Natural killer cell (primary cell): ENCODE data around the gene HEATR1. TPM values are rescaled to one million over a fixed set of nuclear protein-coding genes. Genes with fewer than 3 reads are reported as not detected.
"Not testable (repeated sequence)": the region's sequence is repeated elsewhere in the genome, so short reads cannot be mapped to it uniquely, and the experiment has no call there.

ENCODE experiments used
- ATAC-seq, 3 donors: fragments of 150-1000 bp in 2 of 3; fragments of 200-7000 bp in 1 of 3; cut with Tn5 transposase; 1 replicate in 1 of 3; 2 replicates in 2 of 3; pipeline ENCODE4 v1.10.0; 2021; ENCODE audit warnings: mild to moderate bottlenecking in 2 of 3, moderate library complexity in 2 of 3
- DNase-seq, 2 donors: peaks; one replicate each; pipeline versions ENCODE4 v3.0.0 to v3.0.0-alpha.2; 2013 to 2021; ENCODE audit warnings: mixed read lengths in 1 of 2
- H3K27ac ChIP-seq: one replicate; pipeline ENCODE4 v1.5.1; 2013; ENCODE audit warnings: mild to moderate bottlenecking, low read length
- H3K27me3 ChIP-seq: one replicate; pipeline ENCODE4 v1.6.1; 2013; ENCODE audit warnings: low read length; ENCODE audit not compliant: control insufficient read depth, insufficient read depth
- H3K36me3 ChIP-seq: one replicate; pipeline ENCODE4 v1.6.1; 2013; ENCODE audit warnings: low read length; ENCODE audit not compliant: control insufficient read depth, insufficient read depth
- H3K4me1 ChIP-seq: one replicate; pipeline ENCODE4 v1.6.1; 2013; ENCODE audit warnings: low read length; ENCODE audit not compliant: control insufficient read depth, insufficient read depth
- H3K4me3 ChIP-seq: one replicate; pipeline ENCODE4 v1.5.1; 2013; ENCODE audit warnings: low read length
- H3K9me3 ChIP-seq: one replicate; pipeline ENCODE4 v1.6.1; 2013; ENCODE audit warnings: low read length; ENCODE audit not compliant: control insufficient read depth, insufficient read depth
- H3K27ac Mint-ChIP-seq, 2 donors: one replicate each; pipeline ENCODE4 v1.8.0; 2022; ENCODE audit warnings: mild to moderate bottlenecking in 2 of 2, mixed read lengths in 2 of 2, moderate library complexity in 1 of 2
- H3K27me3 Mint-ChIP-seq, 2 donors: one replicate each; pipeline ENCODE4 v1.8.0; 2022; ENCODE audit warnings: low read depth in 2 of 2, mixed read lengths in 2 of 2
- H3K36me3 Mint-ChIP-seq: one replicate; pipeline ENCODE4 v1.8.0; 2022; ENCODE audit warnings: mixed read lengths
- H3K4me1 Mint-ChIP-seq, 2 donors: one replicate each; pipeline ENCODE4 v1.8.0; 2022; ENCODE audit warnings: mixed read lengths in 2 of 2
- H3K4me3 Mint-ChIP-seq: one replicate; pipeline ENCODE4 v1.8.0; 2022; ENCODE audit warnings: mild to moderate bottlenecking, moderate library complexity, mixed read lengths
- H3K9me3 Mint-ChIP-seq, 2 donors: one replicate each; pipeline ENCODE4 v1.8.0; 2022; ENCODE audit warnings: mixed read lengths in 2 of 2
- CTCF ChIP-seq: fragments of 200-600 bp; IDR thresholded peaks from one replicate; pipeline ENCODE4 v1.8.0; 2022; ENCODE audit warnings: antibody characterized with exemption
- WGBS: methylation state at CpG from one replicate; pipeline ENCODE4 v1.1.7; 2013; ENCODE audit warnings: missing lambda C conversion rate; ENCODE audit not compliant: insufficient coverage; 5-methylcytosine and 5-hydroxymethylcytosine counted together
- intact Hi-C: fragments of 100-400 bp; cut with micrococcal nuclease; formaldehyde crosslinking; loops from one replicate; pipeline ENCODE4 v1.14.2; 2022
- total RNA-seq, 4 donors: library from RNA; stranded (reverse); fragments of 120-200 nt in 1 of 4; gene quantifications; one replicate each; pipeline versions ENCODE4 v1.2.3 to v1.2.4, GENCODE V29; 2013 to 2022

Gene HEATR1
- total RNA-seq, 3 donors from 2014 or later (not counting 1 experiment from before 2014, with no cell fraction given), result 29.0 to 43.0 (median 35.3) TPM

- WGBS, result 27% methylated on average over 2 of the region's 5 CpGs
- H3K9me3 Mint-ChIP-seq, result no peaks in the 10 kb centered on the region
- no peak for ATAC-seq
- no peak overlapping the region for H3K4me3 Mint-ChIP-seq
- H3K27ac Mint-ChIP-seq, result no peak overlapping the region
- Histone ChIP-seq H3K9me3 (no peaks in the 10 kb centered on the region), H3K4me1 (peaks cover 6% of the 10 kb centered on the region), H3K27ac (no peak overlapping the region), H3K4me3 (no peak overlapping the region), H3K36me3 (no peaks in the 10 kb centered on the region), H3K27me3 (peaks cover 15% of the 10 kb centered on the region)
- intact Hi-C loops, result no loop called here
- DNase-seq, result peak in 1 of 2 donors; percentile 9
- peaks cover 0 to 6% of the 10 kb centered on the region in 2 donors for H3K4me1 Mint-ChIP-seq
- TF ChIP-seq CTCF, result no peak
- H3K36me3 Mint-ChIP-seq, result no peaks in the 10 kb centered on the region
- H3K27me3 Mint-ChIP-seq, result peaks cover 22 to 29% of the 10 kb centered on the region in 2 donors
Observed at GRCh38 chr1:236608930-236609726, 4.8 kb upstream of the HEATR1 start.

- 93% methylated on average over 10 of the region's 10 CpGs for WGBS
Observed at GRCh38 chr1:236607597-236607996, 3.3 kb upstream of the HEATR1 start.

GRCh38 chr1:236604905-236605806 lies 840 bp upstream of the HEATR1 start:
- 77% methylated on average over 34 of the region's 34 CpGs for WGBS
- Mint-ChIP-seq H3K27me3 (peaks cover 8 to 16% of the 10 kb centered on the region in 2 donors), H3K27ac (peak overlapping the region; percentile 67 to 81), H3K4me1 (peaks cover 9 to 18% of the 10 kb centered on the region in 2 donors), H3K4me3 (peak overlapping the region; percentile 94), H3K36me3 (no peaks in the 10 kb centered on the region), H3K9me3 (no peaks in the 10 kb centered on the region)
- peaks cover 11% of the 10 kb centered on the region for H3K4me1 ChIP-seq
- intact Hi-C loops, result no loop called here
- peaks cover 3% of the 10 kb centered on the region for H3K36me3 ChIP-seq
- DNase-seq (peak in 1 of 2 donors; percentile 4), ATAC-seq (no peak)
- no peak overlapping the region for H3K27ac ChIP-seq
- H3K4me3 ChIP-seq, result peak overlapping the region; percentile 75
- TF ChIP-seq CTCF, result no peak
- peaks cover 5% of the 10 kb centered on the region for H3K27me3 ChIP-seq
- no peaks in the 10 kb centered on the region for H3K9me3 ChIP-seq

More at GRCh38 chr1:236607597-236607996, 3.3 kb upstream of the HEATR1 start:
- intact Hi-C loops, H3K27ac ChIP-seq, H3K4me3 ChIP-seq, H3K27ac Mint-ChIP-seq, H3K36me3 ChIP-seq, ATAC-seq, H3K36me3 Mint-ChIP-seq, H3K9me3 ChIP-seq, H3K4me3 Mint-ChIP-seq, H3K9me3 Mint-ChIP-seq, DNase-seq: not testable (repeated sequence)
- peaks cover 18 to 26% of the 10 kb centered on the region in 2 donors for H3K27me3 Mint-ChIP-seq
- H3K4me1 Mint-ChIP-seq, result peaks cover 9 to 18% of the 10 kb centered on the region in 2 donors
- Histone ChIP-seq H3K27me3 (peaks cover 11% of the 10 kb centered on the region), H3K4me1 (peaks cover 11% of the 10 kb centered on the region)

DNA sequence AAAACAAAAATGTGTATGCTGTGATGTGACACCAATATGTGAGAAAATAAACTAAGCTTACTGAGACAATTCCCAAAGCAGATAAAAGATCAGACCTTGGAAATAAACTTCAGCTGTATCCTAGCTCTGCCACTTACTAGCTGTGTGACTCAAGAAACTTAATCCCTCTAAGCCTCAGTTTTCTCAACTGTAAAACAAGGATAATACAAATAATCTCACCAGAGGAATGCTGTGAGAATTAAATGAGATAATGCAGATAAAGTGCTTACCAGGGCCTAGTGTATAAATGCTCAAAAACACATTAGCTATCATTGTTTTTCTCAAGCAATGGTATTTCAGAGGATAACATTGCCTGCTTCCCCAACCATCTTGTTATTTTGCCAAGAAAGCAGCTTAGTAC lies 2.1 kb downstream of the HEATR1 start:
- Mint-ChIP-seq H3K27ac (no peak overlapping the region), H3K27me3 (peaks cover 0 to 2% of the 10 kb centered on the region in 2 donors), H3K4me1 (peaks cover 9 to 18% of the 10 kb centered on the region in 2 donors), H3K4me3 (no peak overlapping the region), H3K9me3 (no peaks in the 10 kb centered on the region), H3K36me3 (no peaks in the 10 kb centered on the region)
- TF ChIP-seq CTCF, result no peak
- ATAC-seq (no peak), DNase-seq (no peak)
- Histone ChIP-seq H3K4me1 (peaks cover 11% of the 10 kb centered on the region), H3K27ac (no peak overlapping the region), H3K27me3 (no peaks in the 10 kb centered on the region), H3K9me3 (no peaks in the 10 kb centered on the region), H3K4me3 (no peak overlapping the region), H3K36me3 (peaks cover 18% of the 10 kb centered on the region)
- intact Hi-C loops, result no loop called here
